ENCODE data around the gene ZNF407.

GRCh38 chr18:74567822-74568221 is 29.8 kb upstream of the ZNF407 start:
- no peak for TF ChIP-seq POLR2A (IDR thresholded peaks at IDR 0.05)
- no peak for TF ChIP-seq CTCF (IDR thresholded peaks at IDR 0.05)
- TF ChIP-seq EP300 (IDR thresholded peaks at IDR 0.05) = no peak
